PC-3 (cell line): ENCODE measurements around the gene TMA7. TPM values are rescaled to one million over a fixed set of nuclear protein-coding genes. Genes with fewer than 3 reads are reported as not detected.

Experiments used
- ATAC-seq: fragments of 200-7000 bp; cut with Tn5 transposase; 2 replicates; pipeline ENCODE4 v1.9.1; 2020; ENCODE audit warnings: mild to moderate bottlenecking, moderate library complexity
- BruUV-seq: library from RNA; stranded (reverse); fragments of 400-500 nt; replicated peaks from 2 replicates; lab custom pipeline; 2021; lab: Mats Ljungman, UMichigan
- CTCF ChIA-PET: fragments of 300-600 bp; sonication (Branson Sonifier 250); formaldehyde crosslinking; loops from one replicate; lab custom pipeline; 2022; ENCODE audit warnings: antibody characterized with exemption; lab: Charles Lee
- POLR2A ChIA-PET: fragments of 300-600 bp; sonication (Branson Sonifier 250); formaldehyde crosslinking; loops from one replicate; lab custom pipeline; 2022; ENCODE audit warnings: antibody characterized with exemption; ENCODE audit not compliant: unreplicated experiment; lab: Charles Lee
- DNase-seq: peaks from one replicate; pipeline ENCODE4 v3.0.0-alpha.2; 2015
- H2AFZ ChIP-seq: fragments of 300-600 bp; sonication (generic); 2 replicates; pipeline ENCODE4 v1.6.0; 2016; ENCODE audit warnings: antibody characterized with exemption, low read length
- H3F3A ChIP-seq: fragments of 300-600 bp; sonication (generic); one replicate; pipeline ENCODE4 v1.6.0; 2017; ENCODE audit warnings: antibody characterized with exemption, low read length, control low read depth, mild to moderate bottlenecking; ENCODE audit not compliant: unreplicated experiment
- H3K27ac ChIP-seq: fragments of 300-600 bp; sonication (generic); 2 replicates; pipeline ENCODE4 v1.5.1; 2016; ENCODE audit warnings: mild to moderate bottlenecking, low read length
- H3K27me3 ChIP-seq: fragments of 300-600 bp; sonication (generic); 2 replicates; pipeline ENCODE4 v1.6.1; 2016; ENCODE audit warnings: low read length, mixed read lengths
- H3K36me3 ChIP-seq: fragments of 300-600 bp; sonication (generic); 2 replicates; pipeline ENCODE4 v1.6.1; 2016; ENCODE audit warnings: low read depth, mixed run types, low read length, mixed read lengths
- H3K4me1 ChIP-seq: fragments of 300-600 bp; sonication (generic); 2 replicates; pipeline ENCODE4 v1.5.1; 2016; ENCODE audit warnings: low read length; ENCODE audit not compliant: insufficient read depth
- H3K4me2 ChIP-seq: fragments of 300-600 bp; sonication (generic); 2 replicates; pipeline ENCODE4 v1.6.0; 2016; ENCODE audit warnings: low read length
- H3K4me3 ChIP-seq: fragments of 300-600 bp; sonication (generic); 2 replicates; pipeline ENCODE4 v1.5.1; 2016; ENCODE audit warnings: mild to moderate bottlenecking, low read length, mixed read lengths
- H3K79me2 ChIP-seq: fragments of 300-600 bp; sonication (generic); 2 replicates; pipeline ENCODE4 v1.6.1; 2017; ENCODE audit warnings: low read length, mixed read lengths
- H3K9ac ChIP-seq: fragments of 300-600 bp; sonication (generic); 2 replicates; pipeline ENCODE4 v1.6.0; 2016; ENCODE audit warnings: mild to moderate bottlenecking, low read length
- H3K9me2 ChIP-seq: fragments of 300-600 bp; sonication (generic); replicated peaks from 2 replicates; pipeline ENCODE4 v1.6.1; 2016; ENCODE audit warnings: mixed run types, low read length, mixed read lengths
- H3K9me3 ChIP-seq: fragments of 300-600 bp; sonication (generic); 2 replicates; pipeline ENCODE4 v1.6.1; 2016; ENCODE audit warnings: low read length, mixed read lengths
- H4K20me1 ChIP-seq: fragments of 300-600 bp; sonication (generic); 2 replicates; pipeline ENCODE4 v1.6.1; 2016; ENCODE audit warnings: low read length, mixed read lengths
- CTCF ChIP-seq: fragments of 300-600 bp; sonication (generic); conservative IDR thresholded peaks from 2 replicates; pipeline ENCODE4 v1.5.1; 2017; ENCODE audit warnings: antibody characterized with exemption, low read depth, mild to moderate bottlenecking, low read length
- EZH2 ChIP-seq: fragments of 300-600 bp; sonication (generic); IDR thresholded peaks from one replicate; pipeline ENCODE4 v1.6.1; 2017; ENCODE audit warnings: antibody characterized with exemption, mild to moderate bottlenecking, low read length; ENCODE audit not compliant: unreplicated experiment
- EZH2phosphoT487 ChIP-seq: fragments of 300-600 bp; sonication (generic); IDR thresholded peaks from 2 replicates; pipeline ENCODE4 v1.6.1; 2018; ENCODE audit warnings: mild to moderate bottlenecking, antibody characterized with exemption, low read length, borderline replicate concordance
- intact Hi-C: fragments of 100-400 bp; cut with micrococcal nuclease; formaldehyde crosslinking; loops from 2 replicates; pipeline ENCODE4 v1.9.0; 2023
- total RNA-seq: library from RNA; depleted of rRNA; stranded (reverse); fragments of >200 nt; gene quantifications from 2 replicates; pipeline ENCODE4 v1.2.3, GENCODE V29; 2014

TMA7 gene
- total RNA-seq, 1 experiment from 2014 or later, result 517 TPM

GRCh38 chr3:48410205-48411040 is 29.6 kb upstream of the TMA7 start:
- H3K27me3 ChIP-seq, result no peaks in the 10 kb centered on the region
- DNase-seq, result no peak
- BruUV-seq, result no TSS peak
- no peaks in the 10 kb centered on the region for H3K9me3 ChIP-seq
- H3K9me2 ChIP-seq, result no peaks in the 10 kb centered on the region
- no peaks in the 10 kb centered on the region for H3K79me2 ChIP-seq
- H3K27ac ChIP-seq, result no peak overlapping the region
- TF ChIP-seq CTCF, result no peak
- TF ChIP-seq EZH2phosphoT487, result no peak
- TF ChIP-seq EZH2, result no peak
- H4K20me1 ChIP-seq, result no peaks in the 10 kb centered on the region
- no peak overlapping the region for H3K4me3 ChIP-seq
- H3K4me1 ChIP-seq, result no peaks in the 10 kb centered on the region
- H3K9ac ChIP-seq, result no peak overlapping the region
- no peaks in the 10 kb centered on the region for H3F3A ChIP-seq
- H3K4me2 ChIP-seq, result no peak overlapping the region
- no peak for ATAC-seq
- ChIA-PET POLR2A (no interaction called here), CTCF (no interaction called here)
- intact Hi-C loops, result no loop called here
- H3K36me3 ChIP-seq, result no peaks in the 10 kb centered on the region
- H2AFZ ChIP-seq, result no peak overlapping the region

GRCh38 chr3:48411041-48411588 is 28.9 kb upstream of the TMA7 start:
- Histone ChIP-seq H3K79me2 (no peaks in the 10 kb centered on the region), H4K20me1 (no peaks in the 10 kb centered on the region), H3K9ac (no peak overlapping the region), H3K27me3 (no peaks in the 10 kb centered on the region), H3K27ac (no peak overlapping the region), H3F3A (no peaks in the 10 kb centered on the region), H3K9me3 (no peaks in the 10 kb centered on the region), H3K36me3 (no peaks in the 10 kb centered on the region), H2AFZ (no peak overlapping the region), H3K4me3 (no peak overlapping the region), H3K4me1 (no peaks in the 10 kb centered on the region), H3K4me2 (no peak overlapping the region), H3K9me2 (no peaks in the 10 kb centered on the region)
- TF ChIP-seq EZH2phosphoT487, result no peak
- TF ChIP-seq EZH2, result no peak
- TF ChIP-seq CTCF, result no peak
- DNase-seq, result no peak
- CTCF ChIA-PET, result no interaction called here
- POLR2A ChIA-PET, result no interaction called here
- intact Hi-C loops, result no loop called here
- no peak for ATAC-seq
- no TSS peak for BruUV-seq
